Activated effector memory CD4-positive, alpha-beta T cell treated with Interleukin-2 at 50 U/mL for 16 hours (primary cell): ENCODE data around the gene GIGYF2.

ENCODE experiments used
- DNase-seq: peaks from one replicate; pipeline ENCODE4 v3.0.0-alpha.2; 2020

The GIGYF2 gene

DNA sequence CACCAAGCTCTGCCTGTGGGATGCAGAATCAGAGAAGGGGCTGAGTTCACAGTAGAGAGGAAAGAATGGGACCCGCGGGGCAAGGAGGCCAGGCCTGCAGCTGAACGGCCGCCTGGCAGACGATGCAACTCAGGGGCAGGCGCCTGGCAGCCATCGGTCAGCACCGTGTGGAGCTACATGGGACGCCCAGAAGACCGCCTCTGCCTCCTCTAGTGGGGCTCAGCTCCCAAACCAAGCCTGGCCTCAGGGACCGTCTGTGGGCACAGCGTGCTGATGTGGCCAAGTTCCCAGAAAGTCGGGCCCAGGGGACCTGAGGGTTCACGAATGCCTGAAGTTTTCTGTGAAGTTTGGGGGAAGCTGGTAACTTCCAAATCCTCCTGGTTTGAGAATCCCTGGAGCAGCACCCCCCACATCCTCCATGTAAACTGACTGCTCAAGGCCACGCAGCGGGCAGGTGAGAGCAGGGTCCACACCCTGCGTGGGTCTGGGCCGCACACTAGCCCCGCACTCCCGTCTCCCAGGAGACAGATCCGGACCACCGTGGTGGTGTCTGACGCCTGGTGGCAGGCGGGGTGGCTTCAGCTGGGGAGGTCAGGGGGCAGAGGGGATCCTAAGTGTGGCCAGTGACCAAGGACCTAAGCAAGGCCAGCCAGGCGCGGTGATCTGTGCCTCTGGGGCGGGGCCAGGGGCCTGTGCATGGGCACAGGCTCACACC lies 187.6 kb downstream of the GIGYF2 start:
- no peak for DNase-seq

GRCh38 chr2:232885264-232885961 lies 188.3 kb downstream of the GIGYF2 start:
- DNase-seq: no peak

DNA sequence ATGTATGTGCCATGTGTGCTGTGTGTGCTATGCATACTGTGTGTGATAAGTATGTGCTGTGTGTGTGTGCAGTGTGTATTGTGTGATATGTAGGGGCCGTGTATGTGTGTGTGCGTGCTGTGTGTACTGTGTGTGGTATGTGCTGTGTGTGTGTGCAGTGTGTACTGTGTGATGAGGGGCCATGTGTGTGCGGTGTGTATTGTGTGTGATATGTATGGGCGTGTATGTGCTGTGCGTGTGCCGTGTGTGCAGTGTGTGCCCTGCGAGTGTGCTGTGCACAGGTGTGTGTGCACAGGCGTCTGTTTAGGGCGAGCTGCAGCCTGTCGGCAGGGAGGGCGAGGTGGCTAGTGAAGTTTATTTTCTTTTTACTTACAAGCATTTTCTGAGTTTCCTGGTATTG lies 189.0 kb downstream of the GIGYF2 start:
- no peak for DNase-seq

DNA sequence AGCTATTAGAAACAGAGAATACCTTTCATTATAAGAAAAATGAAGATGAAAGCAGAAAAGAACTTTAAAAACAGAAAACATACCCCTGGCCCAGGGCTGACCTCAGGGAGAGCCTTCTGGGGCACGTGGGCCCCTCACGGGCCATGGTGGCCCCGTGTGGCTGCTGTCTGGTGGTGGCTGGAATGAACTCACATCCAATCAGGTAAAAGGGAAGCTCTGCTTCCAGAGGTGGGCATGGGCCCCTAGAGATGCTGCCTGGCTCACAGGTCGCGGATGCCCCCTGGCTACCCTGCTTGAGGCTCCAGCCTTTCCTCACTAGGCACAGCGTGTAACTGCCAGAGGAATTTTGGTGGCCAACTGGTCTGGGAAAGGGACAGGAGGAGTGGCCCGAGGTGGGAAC lies 189.5 kb downstream of the GIGYF2 start:
- DNase-seq: no peak

GRCh38 chr2:232887171-232887850 lies 190.2 kb downstream of the GIGYF2 start:
- no peak for DNase-seq

GRCh38 chr2:232888099-232888836 lies 191.1 kb downstream of the GIGYF2 start:
- no peak for DNase-seq

DNA sequence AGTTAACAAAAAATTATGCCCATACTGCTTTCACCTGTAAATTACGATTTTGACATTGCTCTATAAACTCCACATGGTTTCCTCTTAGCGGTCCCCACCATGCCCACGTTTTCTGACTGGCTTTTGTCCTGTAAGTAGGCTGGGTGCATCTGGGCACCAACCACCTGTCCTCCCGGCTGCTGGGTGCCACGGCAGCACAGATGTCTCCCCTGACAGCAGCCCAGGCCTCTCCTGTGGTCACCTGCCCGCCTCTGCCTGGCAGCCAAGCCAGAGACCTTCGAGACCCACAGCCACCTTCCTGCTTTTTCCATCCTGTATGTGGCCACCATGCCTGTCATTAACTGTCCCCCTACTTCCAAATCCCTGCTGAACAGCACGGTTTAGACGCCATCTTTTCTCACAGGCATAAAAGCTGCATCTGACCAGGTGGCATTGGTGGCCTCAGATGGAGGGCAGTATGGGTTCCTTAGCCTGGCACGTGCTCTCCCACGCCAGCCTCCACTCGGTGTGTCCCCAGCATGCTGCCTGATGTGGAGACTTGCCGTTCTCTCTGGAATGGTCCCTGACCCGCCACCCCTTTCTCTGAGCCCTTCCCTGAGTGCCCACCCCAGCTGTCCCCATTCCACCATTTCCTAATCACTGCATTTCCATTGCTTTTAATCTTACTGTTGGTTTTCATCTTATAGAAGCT lies 191.9 kb downstream of the GIGYF2 start:
- no peak for DNase-seq

- no peak for DNase-seq
These were observed 192.8 kb downstream of the GIGYF2 start for GRCh38 chr2:232889876-232890401.

DNA sequence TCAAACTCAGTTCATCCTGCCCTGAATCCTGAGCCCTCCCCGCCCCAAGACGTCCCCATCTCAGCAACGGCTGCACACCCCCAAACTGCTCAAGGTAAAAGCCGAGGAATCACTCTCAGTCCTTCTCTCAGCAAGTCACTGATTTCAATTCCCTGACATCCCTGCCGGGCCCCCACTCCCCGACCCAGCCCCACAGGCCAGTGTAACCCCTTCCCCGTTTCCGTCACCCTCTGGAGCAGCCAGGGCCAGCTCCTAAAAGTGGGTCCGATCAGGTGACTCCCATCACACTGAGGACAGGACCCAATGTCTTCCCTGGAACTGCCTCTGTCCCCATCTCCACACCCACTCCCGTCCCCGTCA lies 193.4 kb downstream of the GIGYF2 start:
- DNase-seq: no peak

DNA sequence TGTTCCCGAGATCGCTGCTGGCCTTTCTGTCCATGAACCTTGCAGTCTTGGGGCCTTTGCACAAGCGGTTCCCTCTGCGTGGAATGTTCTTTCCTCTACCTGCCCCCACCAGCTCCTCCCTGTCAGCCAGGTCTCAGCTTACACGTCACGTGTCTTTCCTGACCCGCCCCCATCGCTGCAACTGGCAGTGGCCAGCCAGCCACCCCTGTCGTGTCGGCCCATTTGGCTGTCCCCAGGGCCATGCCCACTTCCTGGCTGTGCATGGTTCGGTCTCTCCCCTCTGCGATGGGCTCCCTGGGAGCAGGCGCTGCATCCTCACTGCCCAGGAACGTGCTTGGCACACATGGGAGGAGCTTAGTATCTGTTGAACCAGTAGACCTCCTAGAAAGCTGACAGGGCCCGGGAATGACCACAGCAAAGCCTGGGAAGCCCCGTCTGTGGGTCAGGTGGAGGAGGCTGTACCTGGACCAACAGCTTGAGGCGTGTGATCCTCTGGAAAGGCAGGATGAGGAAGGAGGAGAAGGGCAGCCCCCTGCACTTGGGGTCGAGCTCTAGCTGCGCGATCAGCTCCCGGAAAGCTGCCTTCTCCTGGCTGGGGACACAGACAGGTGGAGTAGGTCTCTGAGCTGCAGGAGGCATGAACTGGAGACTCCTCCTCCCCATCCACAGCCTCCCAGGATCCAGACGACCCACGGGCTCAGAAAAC lies 193.9 kb downstream of the GIGYF2 start:
- DNase-seq: no peak

DNA sequence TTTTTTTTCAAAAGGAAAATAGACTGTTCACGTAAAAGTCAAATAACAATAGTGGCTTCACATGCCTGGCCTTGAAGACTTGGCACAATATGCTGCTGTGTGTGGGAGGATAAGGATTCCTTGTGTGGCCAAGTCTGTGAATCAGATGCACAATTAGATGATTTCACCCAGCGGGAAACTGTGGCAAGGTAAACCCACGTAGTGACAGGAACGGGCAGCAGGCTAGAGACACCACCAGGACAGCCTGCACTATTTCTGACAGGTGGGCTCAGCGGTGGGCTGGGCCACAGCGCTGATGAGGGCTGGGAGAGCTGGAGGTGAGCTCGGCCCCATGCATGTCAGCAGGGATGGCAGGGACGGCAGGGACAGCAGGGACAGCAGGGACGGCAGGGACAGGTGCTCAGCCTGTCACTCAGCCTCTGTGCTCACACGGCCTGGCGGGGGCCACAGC lies 194.5 kb downstream of the GIGYF2 start:
- DNase-seq: no peak

DNA sequence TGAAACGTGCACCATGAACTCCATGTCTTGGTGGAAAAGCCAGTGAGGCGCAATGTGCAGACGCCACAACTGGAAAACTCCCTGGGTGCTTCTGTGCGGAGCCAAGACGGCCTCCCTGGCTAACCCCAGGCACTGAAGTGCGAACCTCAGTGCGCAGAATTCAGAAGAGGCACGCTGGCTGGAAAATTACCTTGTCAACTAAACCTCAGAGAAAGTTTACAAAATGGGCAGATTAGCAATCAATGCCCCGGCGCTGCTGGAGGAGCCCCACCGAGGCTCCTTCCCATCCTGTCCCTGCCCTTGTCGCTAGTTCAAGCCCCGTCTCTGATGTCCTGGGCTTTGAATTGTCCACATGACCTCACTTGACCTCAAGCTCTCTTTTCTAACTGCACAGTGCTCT lies 195.1 kb downstream of the GIGYF2 start:
- no peak for DNase-seq

DNA sequence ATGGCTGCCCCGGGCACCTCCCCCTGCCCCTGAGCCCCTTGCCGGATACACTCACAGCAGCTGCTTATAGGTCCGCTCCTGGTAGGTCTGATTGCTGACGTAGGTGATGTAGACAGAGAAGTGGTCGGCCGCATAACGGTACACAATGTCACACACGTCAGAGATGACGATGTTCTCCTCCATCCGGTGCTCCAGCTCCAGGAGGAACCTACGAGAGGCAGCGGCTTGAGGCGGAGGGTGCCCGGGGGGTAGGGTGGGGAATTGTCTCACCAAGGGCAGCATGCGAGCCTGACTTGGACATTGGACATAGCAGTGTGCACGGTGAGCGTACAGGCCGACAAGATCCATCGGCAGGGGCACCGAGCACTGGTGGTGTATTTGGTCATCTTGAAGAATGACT lies 195.7 kb downstream of the GIGYF2 start:
- no peak for DNase-seq

DNA sequence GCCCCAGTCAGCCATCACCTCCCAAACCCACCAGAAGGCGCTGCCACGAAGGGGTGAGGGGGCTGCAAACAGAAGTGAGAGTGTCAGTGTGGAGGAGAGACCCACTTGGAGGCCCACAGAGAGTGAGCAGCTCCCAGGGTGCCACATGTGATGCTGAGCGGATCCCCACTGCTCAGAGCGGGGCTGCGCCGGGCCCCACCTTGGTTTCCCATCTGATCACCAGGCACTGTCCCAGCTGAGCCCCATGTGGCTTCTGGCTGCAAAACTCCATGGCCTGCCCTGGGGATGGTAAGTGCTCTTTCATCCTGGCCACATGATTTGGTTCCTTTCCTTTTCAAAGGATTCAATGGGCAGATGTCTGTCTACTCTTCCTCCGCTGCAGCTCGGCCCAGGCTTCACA lies 196.7 kb downstream of the GIGYF2 start:
- DNase-seq: no peak

GRCh38 chr2:232894251-232894650 lies 197.1 kb downstream of the GIGYF2 start:
- DNase-seq: no peak

DNA sequence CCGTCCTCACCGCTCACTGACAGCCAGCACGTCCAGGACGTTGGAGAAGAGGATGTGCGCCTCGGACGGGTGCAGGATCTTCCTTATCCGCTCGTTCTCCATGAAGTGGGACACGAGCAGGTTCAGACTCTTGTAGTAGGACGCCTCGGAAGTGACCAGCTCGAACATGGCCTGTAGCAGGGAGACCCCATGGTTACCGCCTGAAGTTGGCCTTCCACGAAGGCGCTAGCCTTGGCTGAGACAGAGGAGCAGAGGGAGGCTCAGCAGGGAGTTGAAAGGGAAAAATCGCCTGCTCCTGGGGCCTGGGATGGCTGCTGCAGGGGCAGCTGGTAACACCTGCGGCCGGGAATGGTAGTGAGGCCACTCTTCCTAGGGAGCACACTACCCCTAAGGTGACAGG lies 197.6 kb downstream of the GIGYF2 start:
- DNase-seq: no peak

DNA sequence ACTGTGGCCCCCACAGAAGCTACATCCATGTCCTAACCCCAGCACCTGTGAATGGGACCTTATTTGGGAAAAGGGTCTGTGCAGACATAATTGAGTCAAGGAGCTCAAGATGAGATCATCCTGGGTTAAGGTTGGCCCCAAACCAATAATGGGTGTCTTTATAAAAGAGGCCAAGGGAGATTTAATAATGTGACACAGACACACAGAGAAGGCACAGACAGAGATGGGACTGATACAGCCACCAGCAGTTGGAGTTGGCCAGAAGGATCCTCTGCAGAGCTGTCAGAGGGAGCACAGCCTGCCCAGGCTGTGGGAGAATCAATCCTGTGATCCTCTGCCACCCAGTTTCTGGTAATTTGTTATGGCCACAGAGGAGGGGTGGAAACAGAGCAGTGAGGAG lies 199.0 kb downstream of the GIGYF2 start:
- no peak for DNase-seq

DNA sequence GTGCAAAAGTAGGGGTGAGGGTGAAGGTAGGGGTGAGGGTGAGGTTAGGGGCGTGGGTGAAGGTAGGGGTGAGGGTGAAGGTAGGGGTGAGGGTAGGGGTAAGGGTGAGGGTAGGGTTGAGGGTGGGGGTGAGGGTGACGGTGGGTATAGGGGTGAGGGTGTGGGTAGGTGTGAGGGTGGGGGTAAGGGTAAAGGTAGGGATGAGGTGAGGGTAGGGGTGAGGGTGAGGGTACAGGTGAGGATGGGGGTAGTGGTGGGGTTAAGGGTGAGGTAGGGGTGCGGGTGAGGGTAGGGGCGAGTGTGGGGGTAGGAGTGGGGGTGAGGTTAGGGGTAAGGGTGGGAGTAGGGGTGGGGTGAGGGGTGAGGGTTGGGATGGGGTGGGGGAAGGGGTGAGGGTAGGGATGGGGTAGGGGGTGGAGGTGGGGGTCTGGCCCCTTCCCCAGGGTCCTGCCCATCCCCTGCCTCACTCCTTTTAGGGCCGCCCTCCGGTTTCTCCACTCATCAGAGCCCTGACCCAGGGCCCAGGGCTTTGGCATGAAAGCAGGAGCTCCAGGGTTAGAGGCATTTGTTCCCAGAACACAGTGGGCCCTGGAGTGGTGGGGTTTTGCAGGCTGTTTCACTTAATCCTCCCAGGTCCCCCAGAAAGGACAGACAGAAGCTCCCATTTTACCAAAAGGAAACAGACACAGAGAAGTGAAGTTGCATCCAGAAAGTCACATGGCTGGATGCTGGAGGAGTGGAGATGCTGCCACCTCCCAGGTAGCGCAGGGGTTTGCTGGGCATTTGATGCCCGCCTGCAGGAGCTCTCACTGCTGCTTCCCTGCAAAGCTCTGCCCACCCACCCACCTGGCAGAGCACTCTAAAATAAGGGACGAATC lies 199.8 kb downstream of the GIGYF2 start:
- DNase-seq: no peak

DNA sequence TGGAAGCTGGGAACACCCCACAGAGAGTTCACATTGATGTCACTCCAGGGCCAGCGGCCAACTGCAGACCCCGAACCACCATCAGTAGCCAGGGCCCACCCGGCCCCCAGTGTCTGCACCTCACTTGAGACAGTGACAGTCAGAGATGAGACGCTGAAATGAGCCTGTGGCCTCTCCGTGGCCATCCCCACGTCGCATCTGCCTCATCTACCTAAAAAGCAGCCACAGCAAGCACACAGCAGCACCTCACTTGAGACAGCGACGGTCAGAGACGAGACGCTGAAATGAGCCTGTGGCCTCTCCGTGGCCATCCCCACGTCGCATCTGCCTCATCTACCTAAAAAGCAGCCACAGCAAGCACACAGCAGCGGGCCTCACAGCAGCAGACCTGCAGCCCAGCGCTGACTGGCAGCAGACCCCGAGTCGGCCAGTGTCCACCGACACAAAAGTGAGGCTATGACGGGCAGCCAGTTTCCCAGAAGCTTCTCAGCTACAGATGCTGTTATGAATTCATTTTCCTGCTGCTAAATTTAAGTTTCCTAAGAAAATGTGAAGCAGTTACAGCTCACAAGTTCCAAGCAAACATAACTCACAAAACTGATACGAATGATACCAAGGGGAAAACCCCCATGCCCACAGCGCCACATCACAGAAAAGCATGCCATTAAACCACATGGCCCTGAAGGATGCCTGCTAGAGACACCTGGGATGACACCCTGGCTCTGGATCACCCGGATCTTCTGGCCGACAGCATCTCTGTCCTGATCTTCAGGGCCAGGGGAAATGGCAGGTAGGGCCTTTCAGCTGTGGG lies 200.7 kb downstream of the GIGYF2 start:
- DNase-seq: no peak
